HEK293T (cell line): ENCODE measurements around the gene LPGAT1.

Experiments
- BHLHE40 ChIP-seq: fragments of 450-650 bp; IDR thresholded peaks from 2 replicates; pipeline ENCODE4 v1.6.1; 2016; ENCODE audit warnings: mild to moderate bottlenecking, moderate library complexity, borderline replicate concordance
- ELF4 ChIP-seq: fragments of 450-650 bp; IDR thresholded peaks from 2 replicates; pipeline ENCODE4 v1.6.1; 2017; ENCODE audit warnings: antibody characterized with exemption
- FOXK2 ChIP-seq: fragments of 450-650 bp; IDR thresholded peaks from 2 replicates; pipeline ENCODE4 v1.6.1; 2016; ENCODE audit warnings: mild to moderate bottlenecking
- FOXM1 ChIP-seq: fragments of 450-650 bp; IDR thresholded peaks from 2 replicates; pipeline ENCODE4 v1.6.1; 2017; ENCODE audit warnings: mild to moderate bottlenecking, borderline replicate concordance
- SP1 ChIP-seq: fragments of 450-650 bp; IDR thresholded peaks from 2 replicates; pipeline ENCODE4 v1.6.1; 2017
- TARDBP ChIP-seq: fragments of 450-650 bp; IDR thresholded peaks from 2 replicates; pipeline ENCODE4 v1.6.1; 2016

DNA sequence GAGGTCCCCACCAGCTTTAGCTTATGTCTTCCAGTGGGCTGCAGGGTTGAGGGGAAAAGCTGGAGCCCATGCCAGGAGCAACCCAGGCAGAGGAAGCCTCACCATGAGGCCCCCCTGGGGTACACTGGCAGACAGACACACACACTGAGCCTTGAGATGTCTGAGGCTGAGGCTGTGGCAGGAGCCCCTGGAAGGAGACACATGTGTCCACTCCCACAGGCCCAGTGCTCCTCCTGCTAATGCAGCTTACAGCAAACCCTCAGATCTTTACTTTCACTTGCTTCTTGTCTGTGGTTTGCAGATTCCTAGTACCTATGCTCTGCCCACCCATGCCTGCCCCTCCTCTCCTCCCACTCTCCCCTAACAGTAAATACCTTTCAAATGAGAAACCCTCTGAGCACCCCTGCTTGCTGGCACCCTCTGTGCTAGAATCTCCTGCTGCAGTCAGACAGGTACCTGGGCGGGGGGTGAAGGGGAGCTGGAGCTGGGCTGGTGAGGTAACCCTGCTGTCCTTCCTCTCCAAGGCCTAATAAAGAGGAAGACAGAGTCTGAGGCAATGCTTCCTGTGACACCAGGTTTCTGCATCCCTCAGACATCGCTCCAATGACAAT is 91.8 kb downstream of the LPGAT1 start:
- TF ChIP-seq FOXK2 (no peak), FOXM1 (no peak), SP1 (no peak), TARDBP (no peak), ELF4 (no peak), BHLHE40 (no peak)
